Fibroblast of the aortic adventitia (primary cell): ENCODE results near the gene SYTL3. TPM values are rescaled to one million over a fixed set of nuclear protein-coding genes. Genes with fewer than 3 reads are reported as not detected.

Experiments used
- DNase-seq: peaks from one replicate; pipeline ENCODE4 v3.0.0-alpha.2; 2010; ENCODE audit warnings: low read depth
- H3K4me3 ChIP-seq: 2 replicates; pipeline ENCODE4 v1.5.1; 2011; ENCODE audit warnings: low read depth, mild to moderate bottlenecking, control low read depth, low read length, moderate library complexity
- total RNA-seq: library from RNA; depleted of rRNA; stranded (reverse); fragments of >200 nt; gene quantifications from 2 replicates; pipeline ENCODE4 v1.2.3, GENCODE V29; 2012; ENCODE audit warnings: low replicate concordance
- TF ChIP-seq, protein P1 (sequence below): IDR thresholded peaks from 2 replicates; pipeline ENCODE4 v1.5.1; 2011; ENCODE audit warnings: mild to moderate bottlenecking, low read length, control low read depth, inconsistent platforms; ENCODE audit not compliant: insufficient read depth

Gene SYTL3
- total RNA-seq, 1 donor, result 1.9 TPM

DNA sequence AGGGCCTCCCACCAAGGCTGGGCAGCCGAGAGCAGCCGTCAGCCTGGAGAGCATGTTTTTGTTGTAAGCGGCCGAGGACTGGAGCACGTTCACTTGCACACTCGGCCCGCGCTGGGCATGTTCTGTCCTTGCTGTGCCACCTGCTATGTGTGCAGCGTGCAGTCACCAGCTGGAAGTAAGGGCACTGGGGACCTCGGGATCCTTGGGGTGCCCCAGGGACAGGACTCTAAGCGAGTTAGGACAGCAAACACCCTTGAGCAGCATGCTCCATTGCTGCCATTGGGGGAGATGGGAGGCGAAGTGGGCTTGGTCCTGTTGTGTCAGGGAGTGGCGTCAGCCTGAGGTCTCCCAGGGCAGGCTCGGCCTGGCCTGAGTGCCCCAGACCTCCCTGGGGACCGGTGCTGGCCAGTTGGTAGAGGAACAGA lies 24.0 kb upstream of the SYTL3 start:
- DNase-seq, result no peak
- H3K4me3 ChIP-seq, result no peak overlapping the region
- TF ChIP-seq, protein P1, sequence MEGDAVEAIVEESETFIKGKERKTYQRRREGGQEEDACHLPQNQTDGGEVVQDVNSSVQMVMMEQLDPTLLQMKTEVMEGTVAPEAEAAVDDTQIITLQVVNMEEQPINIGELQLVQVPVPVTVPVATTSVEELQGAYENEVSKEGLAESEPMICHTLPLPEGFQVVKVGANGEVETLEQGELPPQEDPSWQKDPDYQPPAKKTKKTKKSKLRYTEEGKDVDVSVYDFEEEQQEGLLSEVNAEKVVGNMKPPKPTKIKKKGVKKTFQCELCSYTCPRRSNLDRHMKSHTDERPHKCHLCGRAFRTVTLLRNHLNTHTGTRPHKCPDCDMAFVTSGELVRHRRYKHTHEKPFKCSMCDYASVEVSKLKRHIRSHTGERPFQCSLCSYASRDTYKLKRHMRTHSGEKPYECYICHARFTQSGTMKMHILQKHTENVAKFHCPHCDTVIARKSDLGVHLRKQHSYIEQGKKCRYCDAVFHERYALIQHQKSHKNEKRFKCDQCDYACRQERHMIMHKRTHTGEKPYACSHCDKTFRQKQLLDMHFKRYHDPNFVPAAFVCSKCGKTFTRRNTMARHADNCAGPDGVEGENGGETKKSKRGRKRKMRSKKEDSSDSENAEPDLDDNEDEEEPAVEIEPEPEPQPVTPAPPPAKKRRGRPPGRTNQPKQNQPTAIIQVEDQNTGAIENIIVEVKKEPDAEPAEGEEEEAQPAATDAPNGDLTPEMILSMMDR, result no peak

GRCh38 chr6:158626360-158627167 lies 23.3 kb upstream of the SYTL3 start:
- DNase-seq, result no peak
- TF ChIP-seq, protein P1, result no peak

GRCh38 chr6:158627168-158627939 lies 22.5 kb upstream of the SYTL3 start:
- no peak overlapping the region for H3K4me3 ChIP-seq
- TF ChIP-seq, protein P1, result no peak
- DNase-seq, result no peak

More at GRCh38 chr6:158626360-158627167, 23.3 kb upstream of the SYTL3 start:
- H3K4me3 ChIP-seq, result no peak overlapping the region

- TF ChIP-seq, protein P1, result no peak
- no peak overlapping the region for H3K4me3 ChIP-seq
- no peak for DNase-seq
Measured at GRCh38 chr6:158627940-158628211, 22.0 kb upstream of the SYTL3 start.

DNA sequence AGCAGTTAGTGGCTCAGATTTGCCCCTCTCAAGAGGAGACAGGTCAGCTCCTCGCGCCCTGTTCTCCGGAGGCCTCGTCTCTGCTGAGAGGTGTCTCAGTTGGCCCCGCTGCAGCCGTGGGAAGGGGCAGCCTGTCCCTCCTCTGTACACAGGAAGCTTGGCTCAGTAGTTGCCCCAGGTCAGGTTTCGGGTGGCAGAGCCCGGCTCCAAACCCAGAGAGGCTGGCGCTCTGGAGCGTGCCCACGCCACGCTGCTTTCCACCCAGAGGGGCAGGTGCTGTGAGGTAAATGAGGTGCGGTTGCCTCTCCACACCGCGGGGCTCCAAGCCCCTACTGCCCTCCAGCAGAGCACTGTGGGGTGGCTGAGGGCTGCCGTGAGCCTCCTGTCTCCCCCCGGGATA lies 21.3 kb upstream of the SYTL3 start:
- no peak overlapping the region for H3K4me3 ChIP-seq
- no peak for DNase-seq
- TF ChIP-seq, protein P1, result no peak

DNA sequence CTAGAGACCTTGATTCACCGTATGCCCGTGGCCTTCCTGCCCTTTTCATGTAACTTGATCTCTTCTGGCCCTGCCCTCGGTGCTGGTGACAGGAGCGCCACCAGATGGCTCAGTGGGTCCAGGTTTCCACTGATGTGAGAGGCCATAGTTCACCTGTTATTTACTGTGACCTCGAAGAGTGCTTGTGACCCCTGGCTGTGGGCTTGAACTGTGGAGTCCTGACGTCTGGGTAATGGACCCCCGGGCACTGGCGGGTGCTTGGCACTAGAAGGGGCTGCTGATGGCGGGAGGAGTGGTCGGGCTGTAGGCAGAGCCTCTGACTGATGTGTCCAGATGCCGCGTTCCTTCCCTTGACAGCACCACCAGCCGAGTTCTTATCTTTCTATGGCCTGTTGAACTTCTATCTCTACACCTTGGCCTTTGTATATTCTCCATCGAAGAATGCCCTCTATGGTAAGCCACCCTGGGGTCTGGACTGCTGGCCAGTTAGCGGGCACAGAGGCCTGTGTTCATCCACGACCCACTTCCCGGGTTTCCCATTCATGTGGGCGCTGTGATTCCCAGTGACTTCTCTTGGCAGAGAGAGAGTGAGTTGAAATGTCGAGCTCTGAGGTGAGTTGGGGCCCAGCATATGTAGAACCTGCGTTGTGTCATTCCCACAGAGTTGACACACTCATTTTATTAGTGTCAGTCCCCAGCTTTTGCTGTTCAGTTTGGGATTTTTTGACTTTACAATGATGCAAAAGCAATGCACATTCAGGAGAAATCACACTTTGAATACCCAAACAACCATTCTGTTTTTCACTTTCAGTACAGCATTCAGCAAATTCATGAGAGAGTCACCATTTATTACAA lies 20.3 kb upstream of the SYTL3 start:
- DNase-seq, result no peak
- TF ChIP-seq, protein P1, result no peak
- no peak overlapping the region for H3K4me3 ChIP-seq
